Esophagus squamous epithelium (tissue), 4 donors: ENCODE data around the gene PLCB4.

Source experiments
- CTCF ChIP-seq, 6 experiments: fragments of 450-650 bp in 4 of 6; fragments of 200-600 bp in 2 of 6; sonication (generic) in 2 of 6; IDR thresholded peaks; one replicate each; pipeline ENCODE4 v1.5.1; 2016 to 2019; ENCODE audit warnings: antibody characterized with exemption in 6 of 6, mild to moderate bottlenecking in 4 of 6, moderate library complexity in 4 of 6
- POLR2A ChIP-seq, 4 donors: fragments of 450-650 bp; IDR thresholded peaks; one replicate each; pipeline ENCODE4 v1.6.1; 2017; ENCODE audit warnings: antibody characterized with exemption in 4 of 4, mild to moderate bottlenecking in 4 of 4, moderate library complexity in 3 of 4

DNA sequence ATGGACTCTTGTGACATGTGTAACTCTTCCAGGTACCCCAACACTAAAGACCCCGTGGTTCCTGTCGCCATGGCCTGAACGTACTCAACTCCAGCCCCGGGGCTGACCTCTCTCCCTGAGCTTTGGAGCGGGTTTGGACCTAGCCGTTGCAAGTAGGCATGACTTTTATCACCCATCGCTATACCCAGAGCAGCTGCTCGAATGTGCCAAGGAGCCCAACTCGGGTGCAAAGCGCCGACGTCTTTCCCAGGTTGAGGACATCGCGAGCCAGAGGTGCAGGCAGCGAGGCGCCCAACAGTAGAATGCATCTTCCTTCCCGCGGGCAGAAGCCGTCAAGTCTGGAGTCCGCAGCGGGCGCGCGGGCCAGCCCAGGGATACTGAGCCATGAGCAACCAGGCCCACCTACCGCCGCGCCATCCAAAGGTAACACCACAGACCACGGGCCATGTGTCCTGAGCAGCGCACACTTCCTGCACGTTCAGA lies 439.9 kb downstream of the PLCB4 start:
- no peak for TF ChIP-seq CTCF (IDR thresholded peaks at IDR 0.05)
- no peak for TF ChIP-seq POLR2A (IDR thresholded peaks at IDR 0.05)
